ENCODE results near the gene MEIS2.

MEIS2 gene

GRCh38 chr15:37008205-37008604, 92.1 kb downstream of the MEIS2 start:
- ATAC-seq (ENCODE audit: low read depth), result no peak
- Histone ChIP-seq H3K36me3 (ENCODE audit: low read depth) (no peaks in the 10 kb centered on the region), H3K4me3 (ENCODE audit: severe bottlenecking) (no peak overlapping the region), H3K27ac (ENCODE audit: poor library complexity, severe bottlenecking) (no peak overlapping the region), H3K9me3 (ENCODE audit: severe bottlenecking) (no peaks in the 10 kb centered on the region), H3K4me1 (ENCODE audit: insufficient read depth, poor library complexity, severe bottlenecking) (no peaks in the 10 kb centered on the region), H3K27me3 (ENCODE audit: insufficient read depth, poor library complexity, severe bottlenecking) (no peaks in the 10 kb centered on the region)
- TF ChIP-seq CTCF (IDR thresholded peaks at IDR 0.05; ENCODE audit: poor library complexity, severe bottlenecking), result no peak
- DNase-seq (ENCODE audit: low spot score), result no peak

DNA sequence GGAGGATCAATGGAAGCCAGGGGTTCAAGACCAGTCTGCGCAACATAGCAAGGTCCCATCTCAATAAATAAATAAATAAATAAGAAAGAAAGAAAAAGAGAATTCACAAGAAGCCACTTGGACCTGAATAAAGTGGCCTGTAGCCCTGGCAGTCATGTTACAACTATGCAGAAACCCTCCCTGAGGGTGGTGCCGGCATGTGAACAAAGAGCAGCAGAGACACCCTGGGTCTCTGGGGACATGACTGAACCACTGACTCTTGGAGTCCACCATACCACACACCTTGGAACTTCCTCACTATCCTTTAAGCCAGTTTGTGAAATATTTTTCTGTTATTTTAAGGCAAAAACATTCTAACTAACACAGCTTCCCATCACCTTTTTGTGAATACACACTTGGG, 93.0 kb downstream of the MEIS2 start:
- ATAC-seq (ENCODE audit: low read depth) (no peak), DNase-seq (ENCODE audit: low spot score) (no peak)
- no peaks in the 10 kb centered on the region for H3K27me3 ChIP-seq (ENCODE audit: insufficient read depth, poor library complexity, severe bottlenecking)
- H3K9me3 ChIP-seq (ENCODE audit: severe bottlenecking), result no peaks in the 10 kb centered on the region
- no peak overlapping the region for H3K4me3 ChIP-seq (ENCODE audit: severe bottlenecking)
- H3K27ac ChIP-seq (ENCODE audit: poor library complexity, severe bottlenecking), result no peak overlapping the region
- no peaks in the 10 kb centered on the region for H3K36me3 ChIP-seq (ENCODE audit: low read depth)
- H3K4me1 ChIP-seq (ENCODE audit: insufficient read depth, poor library complexity, severe bottlenecking), result no peaks in the 10 kb centered on the region
- TF ChIP-seq CTCF (IDR thresholded peaks at IDR 0.05; ENCODE audit: poor library complexity, severe bottlenecking), result no peak

DNA sequence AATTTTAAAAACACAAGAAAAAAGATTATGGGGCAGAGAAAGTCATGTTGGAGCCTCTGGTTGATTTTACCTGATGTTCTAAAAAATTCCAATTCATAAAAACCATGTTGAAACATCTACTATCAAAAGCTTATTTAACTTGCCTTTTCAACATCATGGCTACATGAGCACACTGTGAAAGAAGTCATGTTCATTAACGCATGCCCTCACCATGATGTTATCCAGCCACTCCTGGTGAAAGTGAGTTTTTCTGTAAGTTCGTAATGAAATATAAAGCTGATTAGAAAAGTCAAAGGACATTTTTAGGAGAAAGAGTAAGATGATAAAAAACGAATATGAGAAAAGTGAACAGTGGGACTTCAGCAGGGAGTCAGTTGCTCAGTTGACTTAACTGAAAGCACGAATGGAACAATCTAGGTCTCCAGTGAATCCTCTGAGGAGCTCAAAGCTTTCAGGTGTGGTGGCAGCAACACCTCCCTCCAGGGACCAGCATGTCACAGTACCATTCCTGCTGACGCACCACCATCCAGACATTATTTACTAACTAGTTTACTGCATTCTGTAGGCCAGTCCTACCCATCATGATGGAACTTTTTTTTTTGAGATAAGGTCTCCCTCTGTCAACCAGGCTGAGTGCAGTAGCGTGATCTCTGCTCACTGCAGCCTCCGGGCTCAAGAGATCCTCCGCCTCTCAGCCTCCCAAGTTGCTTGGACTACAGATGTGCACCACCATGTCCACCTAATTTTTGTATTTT, 95.2 kb downstream of the MEIS2 start:
- no peak for TF ChIP-seq CTCF (IDR thresholded peaks at IDR 0.05; ENCODE audit: poor library complexity, severe bottlenecking)
- no peak overlapping the region for H3K27ac ChIP-seq (ENCODE audit: poor library complexity, severe bottlenecking)
- no peaks in the 10 kb centered on the region for H3K27me3 ChIP-seq (ENCODE audit: insufficient read depth, poor library complexity, severe bottlenecking)
- no peak for ATAC-seq (ENCODE audit: low read depth)
- DNase-seq (ENCODE audit: low spot score), result no peak
- no peaks in the 10 kb centered on the region for H3K4me1 ChIP-seq (ENCODE audit: insufficient read depth, poor library complexity, severe bottlenecking)
- H3K9me3 ChIP-seq (ENCODE audit: severe bottlenecking), result no peaks in the 10 kb centered on the region
- H3K36me3 ChIP-seq (ENCODE audit: low read depth), result no peaks in the 10 kb centered on the region
- H3K4me3 ChIP-seq (ENCODE audit: severe bottlenecking), result no peak overlapping the region

- DNase-seq (ENCODE audit: low spot score), result no peak
- no peak for TF ChIP-seq CTCF (IDR thresholded peaks at IDR 0.05; ENCODE audit: poor library complexity, severe bottlenecking)
- no peaks in the 10 kb centered on the region for H3K4me1 ChIP-seq (ENCODE audit: insufficient read depth, poor library complexity, severe bottlenecking)
- no peaks in the 10 kb centered on the region for H3K36me3 ChIP-seq (ENCODE audit: low read depth)
- no peaks in the 10 kb centered on the region for H3K9me3 ChIP-seq (ENCODE audit: severe bottlenecking)
- no peak overlapping the region for H3K27ac ChIP-seq (ENCODE audit: poor library complexity, severe bottlenecking)
- H3K4me3 ChIP-seq (ENCODE audit: severe bottlenecking), result no peak overlapping the region
- ATAC-seq (ENCODE audit: low read depth), result no peak
- no peaks in the 10 kb centered on the region for H3K27me3 ChIP-seq (ENCODE audit: insufficient read depth, poor library complexity, severe bottlenecking)
Measured at GRCh38 chr15:37004373-37004869, 95.9 kb downstream of the MEIS2 start.

DNA sequence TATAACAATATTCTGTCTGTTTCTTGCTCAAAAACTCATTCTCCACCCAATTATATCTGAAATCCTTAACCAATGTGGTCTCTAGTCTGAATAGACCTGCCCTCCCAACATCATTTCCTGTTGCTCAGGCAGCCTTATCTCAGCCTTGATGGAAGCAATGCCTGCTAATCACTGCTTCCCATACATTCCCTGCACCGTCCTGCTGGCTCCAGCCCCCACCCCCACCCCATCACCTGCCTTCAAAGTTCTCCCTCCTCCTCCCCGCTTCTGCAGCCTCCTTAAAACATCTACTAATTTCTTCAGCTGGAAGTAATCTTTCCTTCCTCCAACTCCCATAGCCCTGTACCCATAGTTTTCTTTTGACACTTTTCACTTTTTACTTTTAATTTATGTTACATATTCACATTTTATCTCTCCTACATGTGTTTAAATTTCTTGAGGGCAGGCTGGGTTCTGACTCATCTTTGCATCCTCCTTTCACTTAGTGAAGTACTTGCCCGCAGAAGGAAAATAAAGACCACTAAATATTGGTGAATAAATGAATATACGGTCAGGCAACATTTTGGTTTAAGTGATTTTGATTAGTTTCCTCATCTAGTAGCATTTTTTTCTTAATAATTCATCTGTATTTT, 98.2 kb downstream of the MEIS2 start:
- TF ChIP-seq CTCF (IDR thresholded peaks at IDR 0.05; ENCODE audit: poor library complexity, severe bottlenecking), result no peak
- Histone ChIP-seq H3K4me1 (ENCODE audit: insufficient read depth, poor library complexity, severe bottlenecking) (no peaks in the 10 kb centered on the region), H3K9me3 (ENCODE audit: severe bottlenecking) (no peaks in the 10 kb centered on the region), H3K36me3 (ENCODE audit: low read depth) (no peaks in the 10 kb centered on the region), H3K27me3 (ENCODE audit: insufficient read depth, poor library complexity, severe bottlenecking) (no peaks in the 10 kb centered on the region), H3K27ac (ENCODE audit: poor library complexity, severe bottlenecking) (no peak overlapping the region), H3K4me3 (ENCODE audit: severe bottlenecking) (no peak overlapping the region)
- DNase-seq (ENCODE audit: low spot score), result no peak
- ATAC-seq (ENCODE audit: low read depth), result no peak

Measured in RWPE2 (cell line).